Stimulated activated effector memory CD8-positive, alpha-beta T cell treated with anti-CD3 and anti-CD28 coated beads, Interleukin-12 subunit alpha, Interleukin-12 subunit beta, amount 100 ng/mL, for 72 hours (primary cell): Measurements from ENCODE around the gene ZFP36.

ENCODE experiments used
- ATAC-seq: fragments of 150-1000 bp; cut with Tn5 transposase; 2 replicates; pipeline ENCODE4 v1.10.0; 2021
- DNase-seq, 2 donors: peaks; one replicate each; pipeline ENCODE4 v3.0.0; 2021 to 2022; ENCODE audit warnings: low spot score in 2 of 2
- H3K27ac Mint-ChIP-seq: one replicate; pipeline ENCODE4 v1.8.0; 2022; ENCODE audit warnings: mild to moderate bottlenecking, mixed read lengths
- H3K36me3 Mint-ChIP-seq: one replicate; pipeline ENCODE4 v1.8.0; 2022; ENCODE audit warnings: mild to moderate bottlenecking, mixed read lengths
- H3K4me1 Mint-ChIP-seq: one replicate; pipeline ENCODE4 v1.8.0; 2022; ENCODE audit warnings: mixed read lengths
- H3K4me3 Mint-ChIP-seq: one replicate; pipeline ENCODE4 v1.8.0; 2022; ENCODE audit warnings: mild to moderate bottlenecking, mixed read lengths
- H3K9me3 Mint-ChIP-seq: one replicate; pipeline ENCODE4 v1.8.0; 2022; ENCODE audit warnings: mixed read lengths

Gene ZFP36

DNA sequence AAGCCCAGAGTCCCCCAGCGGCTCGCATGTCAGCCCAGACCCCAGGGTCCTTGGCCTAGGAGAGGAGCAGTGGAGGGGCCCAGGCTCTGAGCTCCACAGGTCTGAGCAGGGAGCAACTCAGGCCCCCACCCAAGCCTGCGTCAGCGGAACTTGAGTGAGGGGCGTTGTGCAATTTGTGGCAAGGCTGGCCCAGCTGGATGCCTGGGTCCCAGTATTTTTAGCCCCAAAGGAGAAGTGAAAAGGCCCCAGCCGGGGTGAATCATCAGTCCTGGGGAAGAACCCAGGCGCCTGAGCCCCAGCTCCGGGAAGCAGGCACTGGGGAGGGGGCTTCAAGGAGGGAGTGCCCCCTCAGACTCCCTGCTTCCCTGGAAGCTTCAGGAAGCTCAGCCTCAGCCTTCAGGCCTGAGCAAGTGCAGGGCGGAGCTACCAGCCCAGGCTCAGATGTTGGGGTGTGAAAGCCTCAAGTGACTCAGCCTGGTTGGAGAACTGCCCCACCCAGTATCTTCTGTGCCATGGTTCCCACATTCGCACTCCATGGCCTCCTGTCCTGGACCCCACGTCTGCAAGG lies 8.3 kb upstream of the ZFP36 start:
- peaks cover 73% of the 10 kb centered on the region for H3K4me1 Mint-ChIP-seq
- ATAC-seq = peak; percentile 22
- H3K36me3 Mint-ChIP-seq = peaks cover 76% of the 10 kb centered on the region
- peak overlapping the region; percentile 62 for H3K4me3 Mint-ChIP-seq
- H3K9me3 Mint-ChIP-seq = no peaks in the 10 kb centered on the region
- H3K27ac Mint-ChIP-seq = peak overlapping the region; percentile 85
- peak in 1 of 2 donors; percentile 73 for DNase-seq

GRCh38 chr19:39399668-39400050 lies 7.0 kb upstream of the ZFP36 start:
- peaks cover 71% of the 10 kb centered on the region for H3K36me3 Mint-ChIP-seq
- no peak for ATAC-seq
- DNase-seq = no peak
- peaks cover 67% of the 10 kb centered on the region for H3K4me1 Mint-ChIP-seq
- peak overlapping the region; percentile 67 for H3K27ac Mint-ChIP-seq
- no peaks in the 10 kb centered on the region for H3K9me3 Mint-ChIP-seq
- H3K4me3 Mint-ChIP-seq = peak overlapping the region; percentile 17

GRCh38 chr19:39400061-39400460 lies 6.6 kb upstream of the ZFP36 start:
- Mint-ChIP-seq H3K27ac (peak overlapping the region; percentile 67), H3K4me1 (peaks cover 66% of the 10 kb centered on the region), H3K9me3 (no peaks in the 10 kb centered on the region), H3K4me3 (peak overlapping the region; percentile 17), H3K36me3 (peaks cover 67% of the 10 kb centered on the region)
- ATAC-seq = no peak
- no peak for DNase-seq

DNA sequence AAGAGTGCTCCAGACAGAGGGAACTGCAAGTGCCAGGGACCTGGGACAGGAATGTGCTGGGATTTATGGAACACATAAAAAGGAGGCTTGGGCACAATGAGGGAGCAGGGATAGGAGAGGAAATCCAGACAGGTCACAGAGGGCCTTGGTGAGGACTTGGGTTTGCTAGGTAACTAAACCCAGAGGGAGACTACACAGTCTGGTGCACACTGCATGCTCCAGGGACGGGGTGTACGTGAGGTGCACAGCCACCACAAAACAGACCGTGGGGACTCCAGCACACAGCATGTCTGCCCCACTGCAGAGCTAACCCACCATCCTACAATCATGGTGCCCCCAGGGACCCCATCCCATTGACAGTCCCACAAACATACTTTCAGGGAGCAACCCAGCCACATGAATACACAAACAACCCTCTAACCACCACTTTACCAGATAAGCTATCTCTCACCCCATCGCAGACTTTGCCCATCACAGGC lies 5.5 kb upstream of the ZFP36 start:
- Mint-ChIP-seq H3K4me3 (peak overlapping the region; percentile 97), H3K9me3 (no peaks in the 10 kb centered on the region), H3K4me1 (peaks cover 65% of the 10 kb centered on the region), H3K36me3 (peaks cover 61% of the 10 kb centered on the region), H3K27ac (peak overlapping the region; percentile 98)
- peak; percentile 6 for ATAC-seq
- no peak for DNase-seq

- peak overlapping the region; percentile 97 for H3K4me3 Mint-ChIP-seq
- H3K4me1 Mint-ChIP-seq = peaks cover 70% of the 10 kb centered on the region
- H3K9me3 Mint-ChIP-seq = no peaks in the 10 kb centered on the region
- peak; percentile 80 for ATAC-seq
- peak; percentile 64 to 84 for DNase-seq
- H3K36me3 Mint-ChIP-seq = peaks cover 61% of the 10 kb centered on the region
- H3K27ac Mint-ChIP-seq = peak overlapping the region; percentile 98
Measured at GRCh38 chr19:39401549-39402345, 4.9 kb upstream of the ZFP36 start.

- DNase-seq (peak; percentile 69 to 91), ATAC-seq (peak; percentile 17)
- Mint-ChIP-seq H3K9me3 (no peaks in the 10 kb centered on the region), H3K4me3 (peak overlapping the region; percentile 97), H3K27ac (peak overlapping the region; percentile 98), H3K36me3 (peaks cover 63% of the 10 kb centered on the region), H3K4me1 (peaks cover 66% of the 10 kb centered on the region)
Measured at GRCh38 chr19:39402346-39403300, 4.0 kb upstream of the ZFP36 start.

- Mint-ChIP-seq H3K4me3 (peak overlapping the region; percentile 97), H3K27ac (peak overlapping the region; percentile 98), H3K4me1 (peaks cover 64% of the 10 kb centered on the region), H3K36me3 (peaks cover 72% of the 10 kb centered on the region), H3K9me3 (no peaks in the 10 kb centered on the region)
- DNase-seq (peak; percentile 80 to 96), ATAC-seq (peak; percentile 41)
Measured at GRCh38 chr19:39403331-39404312, 3.0 kb upstream of the ZFP36 start.

GRCh38 chr19:39405261-39405957 lies 1.2 kb upstream of the ZFP36 start:
- DNase-seq (no peak), ATAC-seq (no peak)
- Mint-ChIP-seq H3K4me1 (peaks cover 56% of the 10 kb centered on the region), H3K27ac (no peak overlapping the region), H3K36me3 (peaks cover 80% of the 10 kb centered on the region), H3K9me3 (no peaks in the 10 kb centered on the region), H3K4me3 (peak overlapping the region; percentile 97)

- peaks cover 86% of the 10 kb centered on the region for H3K36me3 Mint-ChIP-seq
- no peaks in the 10 kb centered on the region for H3K9me3 Mint-ChIP-seq
- H3K4me1 Mint-ChIP-seq = peaks cover 58% of the 10 kb centered on the region
- H3K4me3 Mint-ChIP-seq = peak overlapping the region; percentile 97
- ATAC-seq = peak; percentile 0
- peak overlapping the region; percentile 100 for H3K27ac Mint-ChIP-seq
- peak in 1 of 2 donors; percentile 92 for DNase-seq
Measured at GRCh38 chr19:39405958-39406655, 540 bp upstream of the ZFP36 start.

- Mint-ChIP-seq H3K4me3 (peak overlapping the region; percentile 97), H3K9me3 (no peaks in the 10 kb centered on the region), H3K36me3 (peaks cover 86% of the 10 kb centered on the region), H3K4me1 (peaks cover 58% of the 10 kb centered on the region), H3K27ac (peak overlapping the region; percentile 100)
- ATAC-seq = no peak
- no peak for DNase-seq
Measured at GRCh38 chr19:39407410-39407659, 688 bp downstream of the ZFP36 start.

- H3K4me1 Mint-ChIP-seq = peaks cover 54% of the 10 kb centered on the region
- peak; percentile 1 for ATAC-seq
Measured at GRCh38 chr19:39407660-39408391, 1.2 kb downstream of the ZFP36 start.

DNA sequence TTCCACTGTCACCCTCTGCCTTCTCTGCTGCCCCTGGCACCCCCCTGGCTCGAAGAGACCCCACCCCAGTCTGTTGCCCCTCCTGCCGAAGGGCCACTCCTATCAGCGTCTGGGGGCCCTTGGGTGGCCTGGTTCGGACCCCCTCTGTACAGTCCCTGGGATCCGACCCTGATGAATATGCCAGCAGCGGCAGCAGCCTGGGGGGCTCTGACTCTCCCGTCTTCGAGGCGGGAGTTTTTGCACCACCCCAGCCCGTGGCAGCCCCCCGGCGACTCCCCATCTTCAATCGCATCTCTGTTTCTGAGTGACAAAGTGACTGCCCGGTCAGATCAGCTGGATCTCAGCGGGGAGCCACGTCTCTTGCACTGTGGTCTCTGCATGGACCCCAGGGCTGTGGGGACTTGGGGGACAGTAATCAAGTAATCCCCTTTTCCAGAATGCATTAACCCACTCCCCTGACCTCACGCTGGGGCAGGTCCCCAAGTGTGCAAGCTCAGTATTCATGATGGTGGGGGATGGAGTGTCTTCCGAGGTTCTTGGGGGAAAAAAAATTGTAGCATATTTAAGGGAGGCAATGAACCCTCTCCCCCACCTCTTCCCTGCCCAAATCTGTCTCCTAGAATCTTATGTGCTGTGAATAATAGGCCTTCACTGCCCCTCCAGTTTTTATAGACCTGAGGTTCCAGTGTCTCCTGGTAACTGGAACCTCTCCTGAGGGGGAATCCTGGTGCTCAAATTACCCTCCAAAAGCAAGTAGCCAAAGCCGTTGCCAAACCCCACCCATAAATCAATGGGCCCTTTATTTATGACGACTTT lies 2.0 kb downstream of the ZFP36 start:
- Mint-ChIP-seq H3K27ac (peak overlapping the region; percentile 100), H3K4me1 (peaks cover 53% of the 10 kb centered on the region), H3K9me3 (no peaks in the 10 kb centered on the region), H3K4me3 (peak overlapping the region; percentile 97), H3K36me3 (peaks cover 76% of the 10 kb centered on the region)
- ATAC-seq = no peak
- DNase-seq = peak; percentile 36 to 72

More at GRCh38 chr19:39407660-39408391, 1.2 kb downstream of the ZFP36 start:
- Mint-ChIP-seq H3K9me3 (no peaks in the 10 kb centered on the region), H3K4me3 (peak overlapping the region; percentile 97), H3K36me3 (peaks cover 82% of the 10 kb centered on the region), H3K27ac (peak overlapping the region; percentile 100)
- peak; percentile 41 to 84 for DNase-seq
